Keratinocyte (primary cell): Measurements from ENCODE around the gene ZC2HC1B. TPM values are rescaled to one million over a fixed set of nuclear protein-coding genes. Genes with fewer than 3 reads are reported as not detected.

Source experiments
- DNase-seq: peaks from one replicate; pipeline ENCODE4 v3.0.0-alpha.2; 2011; ENCODE audit warnings: low read depth, missing footprints, low spot score
- FAIRE-seq: peaks from 2 replicates; lab custom pipeline; 2011; peaks lifted over from hg19 to GRCh38; lab: Jason Lieb, UNC
- H2AFZ ChIP-seq: 2 replicates; pipeline ENCODE4 v1.6.0; 2012; ENCODE audit warnings: low read length, control low read depth, inconsistent platforms; ENCODE audit not compliant: control insufficient read depth
- H3K27ac ChIP-seq: 2 replicates; pipeline ENCODE4 v1.5.1; 2011; ENCODE audit warnings: low read length; ENCODE audit not compliant: control insufficient read depth, insufficient read depth
- H3K27me3 ChIP-seq: 3 replicates; pipeline ENCODE4 v1.6.0; 2011; ENCODE audit warnings: low read length; ENCODE audit not compliant: control insufficient read depth, insufficient read depth; ENCODE audit errors: extremely low read depth
- H3K36me3 ChIP-seq, 2 experiments: 2 replicates in 1 of 2; 3 replicates in 1 of 2; pipeline ENCODE4 v1.5.1; 2011; ENCODE audit warnings: low read length in 2 of 2, mild to moderate bottlenecking in 1 of 2; ENCODE audit not compliant: control insufficient read depth in 2 of 2, insufficient read depth in 2 of 2; ENCODE audit errors: extremely low read depth in 1 of 2
- H3K4me1 ChIP-seq: 3 replicates; pipeline ENCODE4 v1.5.1; 2011; ENCODE audit warnings: low read length; ENCODE audit not compliant: control insufficient read depth, insufficient read depth; ENCODE audit errors: extremely low read depth
- H3K4me2 ChIP-seq: 3 replicates; pipeline ENCODE4 v1.6.0; 2011; ENCODE audit warnings: low read depth, low read length; ENCODE audit not compliant: control insufficient read depth, insufficient read depth; ENCODE audit errors: extremely low read depth
- H3K4me3 ChIP-seq, 3 experiments: fragments of 200-600 bp in 1 of 3; sonication (generic) in 1 of 3; 2 replicates in 2 of 3; 3 replicates in 1 of 3; pipeline ENCODE4 v1.5.1; 2011 to 2016; ENCODE audit warnings: low read length in 3 of 3, mild to moderate bottlenecking in 3 of 3, control low read depth in 2 of 3, inconsistent platforms in 1 of 3, low read depth in 1 of 3, mixed read lengths in 1 of 3, mixed run types in 1 of 3, moderate library complexity in 1 of 3; ENCODE audit not compliant: control insufficient read depth in 2 of 3, insufficient read depth in 2 of 3; ENCODE audit errors: extremely low read depth in 1 of 3
- H3K79me2 ChIP-seq: 2 replicates; pipeline ENCODE4 v1.6.0; 2012; ENCODE audit warnings: low read length; ENCODE audit not compliant: control insufficient read depth, insufficient read depth
- H3K9ac ChIP-seq: 3 replicates; pipeline ENCODE4 v1.6.0; 2011; ENCODE audit warnings: low read length; ENCODE audit not compliant: control insufficient read depth, insufficient read depth; ENCODE audit errors: extremely low read depth
- H3K9me1 ChIP-seq: 3 replicates; pipeline ENCODE4 v1.6.0; 2011; ENCODE audit warnings: low read length; ENCODE audit not compliant: control insufficient read depth, insufficient read depth; ENCODE audit errors: extremely low read depth
- H3K9me3 ChIP-seq: 2 replicates; pipeline ENCODE4 v1.5.1; 2012; ENCODE audit warnings: low read depth, low read length; ENCODE audit not compliant: control insufficient read depth
- H4K20me1 ChIP-seq: 3 replicates; pipeline ENCODE4 v1.6.0; 2011; ENCODE audit warnings: low read length; ENCODE audit not compliant: control insufficient read depth, insufficient read depth; ENCODE audit errors: extremely low read depth
- EZH2 ChIP-seq: IDR thresholded peaks from one replicate; pipeline ENCODE4 v1.6.1; 2012; ENCODE audit warnings: inconsistent platforms, mild to moderate bottlenecking, low read length, moderate library complexity
- dilution Hi-C: fragments of 300-500 bp; cut with MboI; formaldehyde crosslinking; loops from one replicate; pipeline ENCODE4 v1.7.0; 2020; ENCODE audit warnings: low sequenced_read_pairs; ENCODE audit not compliant: extremely low pct_ligation_motif_present
- polyA plus RNA-seq, 5 experiments: library from polyadenylated mRNA; depleted of rRNA in 3 of 5; stranded (reverse) in 3 of 5; stranded (forward) in 1 of 5; unstranded in 1 of 5; fragments of >200 nt; gene quantifications; 1 replicate in 1 of 5; 2 replicates in 3 of 5; 3 replicates in 1 of 5; pipeline versions ENCODE4 v1.2.1 to v1.2.3, GENCODE V29; 2011 to 2012; ENCODE audit warnings: missing spikeins in 2 of 5, low read depth in 1 of 5, low replicate concordance in 1 of 5
- TF ChIP-seq, protein P1 (sequence below), 3 experiments: IDR thresholded peaks in 1 of 3; conservative IDR thresholded peaks in 1 of 3; optimal IDR thresholded peaks in 1 of 3; 2 replicates in 2 of 3; 3 replicates in 1 of 3; pipeline versions ENCODE3 to v1.5.1; 2011; ENCODE audit warnings: low read length in 3 of 3, mild to moderate bottlenecking in 3 of 3, moderate library complexity in 2 of 3, control low read depth in 1 of 3, inconsistent platforms in 1 of 3; ENCODE audit not compliant: insufficient read depth in 2 of 3; ENCODE audit errors: extremely low read depth in 1 of 3

The ZC2HC1B gene
- polyA plus RNA-seq, 1 donor (not counting 4 experiments of a cell fraction or from before 2014, with no cell fraction given) = not detected

- Histone ChIP-seq H3K9me1 (no peaks in the 10 kb centered on the region), H3K79me2 (no peaks in the 10 kb centered on the region), H3K4me1 (no peaks in the 10 kb centered on the region), H3K36me3 (no peaks in the 10 kb centered on the region), H3K9ac (no peak overlapping the region), H4K20me1 (no peaks in the 10 kb centered on the region), H3K27ac (no peak overlapping the region), H2AFZ (no peak overlapping the region), H3K4me2 (no peak overlapping the region), H3K27me3 (no peaks in the 10 kb centered on the region), H3K4me3 (no peak overlapping the region), H3K9me3 (no peaks in the 10 kb centered on the region)
- dilution Hi-C loops = no loop called here
- FAIRE-seq (no peak), DNase-seq (no peak)
- no peak for TF ChIP-seq EZH2
- TF ChIP-seq, protein P1, sequence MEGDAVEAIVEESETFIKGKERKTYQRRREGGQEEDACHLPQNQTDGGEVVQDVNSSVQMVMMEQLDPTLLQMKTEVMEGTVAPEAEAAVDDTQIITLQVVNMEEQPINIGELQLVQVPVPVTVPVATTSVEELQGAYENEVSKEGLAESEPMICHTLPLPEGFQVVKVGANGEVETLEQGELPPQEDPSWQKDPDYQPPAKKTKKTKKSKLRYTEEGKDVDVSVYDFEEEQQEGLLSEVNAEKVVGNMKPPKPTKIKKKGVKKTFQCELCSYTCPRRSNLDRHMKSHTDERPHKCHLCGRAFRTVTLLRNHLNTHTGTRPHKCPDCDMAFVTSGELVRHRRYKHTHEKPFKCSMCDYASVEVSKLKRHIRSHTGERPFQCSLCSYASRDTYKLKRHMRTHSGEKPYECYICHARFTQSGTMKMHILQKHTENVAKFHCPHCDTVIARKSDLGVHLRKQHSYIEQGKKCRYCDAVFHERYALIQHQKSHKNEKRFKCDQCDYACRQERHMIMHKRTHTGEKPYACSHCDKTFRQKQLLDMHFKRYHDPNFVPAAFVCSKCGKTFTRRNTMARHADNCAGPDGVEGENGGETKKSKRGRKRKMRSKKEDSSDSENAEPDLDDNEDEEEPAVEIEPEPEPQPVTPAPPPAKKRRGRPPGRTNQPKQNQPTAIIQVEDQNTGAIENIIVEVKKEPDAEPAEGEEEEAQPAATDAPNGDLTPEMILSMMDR (optimal IDR thresholded peaks at IDR 0.05 in 1 of 3, IDR thresholded peaks at IDR 0.05 in 1 of 3, conservative IDR thresholded peaks at IDR 0.05 in 1 of 3; ENCODE audit: extremely low read depth in 1 of 3, insufficient read depth in 2 of 3, low read length in 3 of 3) = no peak
These were observed 103.6 kb downstream of the ZC2HC1B start for GRCh38 chr6:143967706-143968376.

- Histone ChIP-seq H3K4me2 (no peak overlapping the region), H3K27me3 (no peaks in the 10 kb centered on the region), H2AFZ (no peak overlapping the region), H3K4me3 (no peak overlapping the region), H3K4me1 (no peaks in the 10 kb centered on the region), H3K27ac (no peak overlapping the region), H3K79me2 (no peaks in the 10 kb centered on the region), H4K20me1 (no peaks in the 10 kb centered on the region), H3K9me1 (no peaks in the 10 kb centered on the region), H3K9me3 (no peaks in the 10 kb centered on the region), H3K9ac (no peak overlapping the region), H3K36me3 (no peaks in the 10 kb centered on the region)
- FAIRE-seq (no peak), DNase-seq (no peak)
- dilution Hi-C loops = no loop called here
- TF ChIP-seq EZH2 = no peak
- TF ChIP-seq, protein P1 (optimal IDR thresholded peaks at IDR 0.05 in 1 of 3, IDR thresholded peaks at IDR 0.05 in 1 of 3, conservative IDR thresholded peaks at IDR 0.05 in 1 of 3; ENCODE audit: extremely low read depth in 1 of 3, insufficient read depth in 2 of 3, low read length in 3 of 3) = no peak
These were observed 104.8 kb downstream of the ZC2HC1B start for GRCh38 chr6:143969077-143969476.
